CD14-positive monocyte (primary cell): ENCODE data around the gene RAB11FIP4. TPM values are rescaled to one million over a fixed set of nuclear protein-coding genes. Genes with fewer than 3 reads are reported as not detected.

Source experiments
- DNase-seq, 3 donors: peaks; one replicate each; pipeline ENCODE4 v3.0.0-alpha.2; 2011 to 2022
- H2AFZ ChIP-seq: 2 replicates; pipeline ENCODE4 v1.6.0; 2012; ENCODE audit warnings: mild to moderate bottlenecking, low read depth, low read length, inconsistent platforms; ENCODE audit not compliant: insufficient read depth, poor library complexity, severe bottlenecking
- H3K27ac ChIP-seq, 2 donors: 1 replicate in 1 of 2; 2 replicates in 1 of 2; pipeline ENCODE4 v1.5.1; 2012 to 2013; ENCODE audit warnings: low read length in 2 of 2, control low read depth in 1 of 2, inconsistent platforms in 1 of 2, low read depth in 1 of 2, mild to moderate bottlenecking in 1 of 2
- H3K27me3 ChIP-seq, 2 donors: one replicate each; pipeline versions ENCODE4 v1.6.0 to v1.6.1; 2011 to 2013; ENCODE audit warnings: low read length in 2 of 2; ENCODE audit not compliant: control insufficient read depth in 2 of 2, insufficient read depth in 2 of 2
- H3K36me3 ChIP-seq, 2 donors: replicated peaks in 1 of 2; 1 replicate in 1 of 2; 2 replicates in 1 of 2; pipeline versions ENCODE4 v1.5.1 to v1.6.1; 2012 to 2013; ENCODE audit warnings: low read length in 2 of 2, control low read depth in 1 of 2, inconsistent platforms in 1 of 2, mild to moderate bottlenecking in 1 of 2; ENCODE audit not compliant: insufficient read depth in 2 of 2, control insufficient read depth in 1 of 2
- H3K4me1 ChIP-seq, 2 donors: 1 replicate in 1 of 2; 2 replicates in 1 of 2; pipeline versions ENCODE4 v1.5.1 to v1.6.1; 2012 to 2013; ENCODE audit warnings: low read length in 2 of 2, control low read depth in 1 of 2, inconsistent platforms in 1 of 2, mild to moderate bottlenecking in 1 of 2, moderate library complexity in 1 of 2; ENCODE audit not compliant: insufficient read depth in 2 of 2, control insufficient read depth in 1 of 2
- H3K4me2 ChIP-seq: replicated peaks from 2 replicates; pipeline ENCODE3; 2012; ENCODE audit warnings: low read length, moderate library complexity, mild to moderate bottlenecking; ENCODE audit not compliant: poor library complexity, severe bottlenecking; ENCODE audit errors: extremely low read depth
- H3K4me3 ChIP-seq, 3 experiments: fragments of 200-600 bp in 1 of 3; sonication (generic) in 1 of 3; replicated peaks in 1 of 3; 1 replicate in 2 of 3; 2 replicates in 1 of 3; pipeline ENCODE4 v1.5.1; 2011 to 2013; ENCODE audit warnings: low read length in 3 of 3, mild to moderate bottlenecking in 3 of 3, control low read depth in 2 of 3, low read depth in 2 of 3, inconsistent platforms in 1 of 3, moderate library complexity in 1 of 3
- H3K79me2 ChIP-seq: 2 replicates; pipeline ENCODE4 v1.6.0; 2012; ENCODE audit warnings: mild to moderate bottlenecking, control low read depth, inconsistent platforms, low read length, moderate library complexity; ENCODE audit not compliant: insufficient read depth
- H3K9ac ChIP-seq: 2 replicates; pipeline ENCODE4 v1.6.0; 2017; ENCODE audit warnings: low read length, mild to moderate bottlenecking; ENCODE audit not compliant: insufficient read depth, poor library complexity, severe bottlenecking
- H3K9me3 ChIP-seq, 2 donors: replicated peaks in 1 of 2; 1 replicate in 1 of 2; 2 replicates in 1 of 2; pipeline versions ENCODE4 v1.5.1 to v1.6.1; 2012 to 2013; ENCODE audit warnings: low read length in 2 of 2, control low read depth in 1 of 2; ENCODE audit not compliant: control insufficient read depth in 1 of 2, insufficient read depth in 1 of 2
- H4K20me1 ChIP-seq: 2 replicates; pipeline ENCODE4 v1.6.0; 2012; ENCODE audit warnings: mild to moderate bottlenecking, low read length, control low read depth, moderate library complexity; ENCODE audit not compliant: insufficient read depth
- H3K27ac Mint-ChIP-seq, 7 donors: one replicate each; pipeline ENCODE4 v1.8.0; 2020; ENCODE audit warnings: mild to moderate bottlenecking in 7 of 7, mixed read lengths in 7 of 7, moderate library complexity in 6 of 7, inconsistent platforms in 2 of 7
- H3K27me3 Mint-ChIP-seq, 3 donors: one replicate each; pipeline ENCODE4 v1.8.0; 2021 to 2022; ENCODE audit warnings: low read depth in 3 of 3, mild to moderate bottlenecking in 3 of 3, mixed read lengths in 3 of 3, moderate library complexity in 3 of 3, inconsistent platforms in 1 of 3
- H3K36me3 Mint-ChIP-seq, 2 donors: one replicate each; pipeline ENCODE4 v1.8.0; 2020; ENCODE audit warnings: mixed read lengths in 2 of 2, inconsistent platforms in 1 of 2, mild to moderate bottlenecking in 1 of 2
- H3K4me1 Mint-ChIP-seq: one replicate; pipeline ENCODE4 v1.8.0; 2020; ENCODE audit warnings: mild to moderate bottlenecking, mixed read lengths
- H3K4me3 Mint-ChIP-seq, 2 donors: one replicate each; pipeline ENCODE4 v1.8.0; 2020; ENCODE audit warnings: mild to moderate bottlenecking in 2 of 2, mixed read lengths in 2 of 2, moderate library complexity in 1 of 2
- H3K9me3 Mint-ChIP-seq, 7 donors: one replicate each; pipeline ENCODE4 v1.8.0; 2020 to 2022; ENCODE audit warnings: mixed read lengths in 7 of 7, mild to moderate bottlenecking in 6 of 7, moderate library complexity in 6 of 7, inconsistent platforms in 2 of 7
- CTCF ChIP-seq: fragments of 200-600 bp; IDR thresholded peaks from one replicate; pipeline ENCODE4 v1.8.0; 2022; ENCODE audit warnings: antibody characterized with exemption, mild to moderate bottlenecking
- WGBS: methylation state at CpG from one replicate; pipeline ENCODE4 v1.1.5; 2013; ENCODE audit warnings: missing lambda C conversion rate; ENCODE audit not compliant: insufficient coverage; 5-methylcytosine and 5-hydroxymethylcytosine counted together
- intact Hi-C, 2 donors: fragments of 100-400 bp; cut with micrococcal nuclease; formaldehyde crosslinking; loops; one replicate each; pipeline versions ENCODE4 v1.15.0 to v1.15.1; 2023
- polyA plus RNA-seq, 3 donors: library from polyadenylated mRNA; depleted of rRNA in 1 of 3; unstranded in 2 of 3; stranded (reverse) in 1 of 3; fragments of 300-500 nt in 2 of 3; fragments of >200 nt in 1 of 3; fragmentation: Illumina TruSeq in 2 of 3; gene quantifications; 1 replicate in 2 of 3; 2 replicates in 1 of 3; pipeline ENCODE4 v1.2.3, GENCODE V29; 2012 to 2021

The RAB11FIP4 gene
- polyA plus RNA-seq, 3 donors: 10.4 to 21.9 (median 16.2) TPM

GRCh38 chr17:31479062-31479408 is 87.6 kb downstream of the RAB11FIP4 start:
- Histone ChIP-seq H3K36me3 (no peaks in the 10 kb centered on the region), H2AFZ (no peak overlapping the region), H3K9ac (no peak overlapping the region), H4K20me1 (no peaks in the 10 kb centered on the region), H3K9me3 (no peaks in the 10 kb centered on the region), H3K27ac (no peak overlapping the region), H3K27me3 (no peaks in the 10 kb centered on the region), H3K4me1 (no peaks in the 10 kb centered on the region), H3K79me2 (no peaks in the 10 kb centered on the region), H3K4me3 (no peak overlapping the region), H3K4me2 (no peak overlapping the region)
- Mint-ChIP-seq H3K27me3 (peaks cover 12 to 17% (median 15%) of the 10 kb centered on the region in 3 donors), H3K9me3 (no peaks in the 10 kb centered on the region), H3K4me3 (no peak overlapping the region), H3K4me1 (peaks cover 4% of the 10 kb centered on the region), H3K36me3 (no peaks in the 10 kb centered on the region), H3K27ac (peak overlapping the region in 1 of 7 donors; percentile 37)
- intact Hi-C loops: no loop called here
- no peak for TF ChIP-seq CTCF
- WGBS: no CpG with 5 or more reads among the region's 1 CpG
- DNase-seq: no peak

GRCh38 chr17:31479524-31479923 is 88.0 kb downstream of the RAB11FIP4 start:
- no peaks in the 10 kb centered on the region for H3K4me1 ChIP-seq
- Mint-ChIP-seq H3K9me3 (no peaks in the 10 kb centered on the region), H3K36me3 (no peaks in the 10 kb centered on the region), H3K4me1 (peaks cover 4% of the 10 kb centered on the region), H3K4me3 (no peak overlapping the region), H3K27ac (peak overlapping the region in 1 of 7 donors; percentile 37), H3K27me3 (peaks cover 10 to 17% (median 12%) of the 10 kb centered on the region in 3 donors)
- WGBS: no CpG with 5 or more reads among the region's 2 CpGs
- H3K9me3 ChIP-seq: no peaks in the 10 kb centered on the region
- H3K27ac ChIP-seq: no peak overlapping the region
- H3K4me3 ChIP-seq: no peak overlapping the region
- intact Hi-C loops: no loop called here
- H3K79me2 ChIP-seq: no peaks in the 10 kb centered on the region
- H3K36me3 ChIP-seq: no peaks in the 10 kb centered on the region
- no peak overlapping the region for H3K4me2 ChIP-seq
- no peaks in the 10 kb centered on the region for H4K20me1 ChIP-seq
- no peak overlapping the region for H3K9ac ChIP-seq
- no peak for TF ChIP-seq CTCF
- no peak for DNase-seq
- no peaks in the 10 kb centered on the region for H3K27me3 ChIP-seq
- no peak overlapping the region for H2AFZ ChIP-seq
